ENCODE data around the gene EPB41L2.
"Not testable (repeated sequence)": the region's sequence is repeated elsewhere in the genome, so short reads cannot be mapped to it uniquely, and the experiment has no call there.

Gene EPB41L2

DNA sequence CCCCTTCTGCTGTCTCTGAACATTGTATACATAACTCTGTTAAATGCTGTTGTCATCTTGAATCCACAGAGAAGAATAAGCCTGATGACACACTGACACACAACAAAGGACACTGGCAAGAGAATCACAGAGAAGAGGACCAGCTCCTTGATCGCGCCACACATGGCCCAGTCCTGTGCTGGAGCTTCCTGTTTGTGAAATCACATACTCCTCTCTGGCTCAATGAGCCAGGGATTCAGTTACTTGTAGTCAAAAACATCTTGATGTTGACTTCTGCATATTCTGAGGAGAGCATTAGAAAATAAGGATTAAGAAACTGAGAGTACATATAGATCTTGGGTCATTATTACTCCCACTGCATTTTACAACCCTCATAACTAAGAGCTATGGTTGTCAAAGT, 100.1 kb downstream of the EPB41L2 start:
- H3K4me1 ChIP-seq (ENCODE audit: control insufficient read depth, insufficient read depth, low read length): peaks cover 29% of the 10 kb centered on the region
- no peak overlapping the region for H3K9ac ChIP-seq (ENCODE audit: low read depth, low read length)
- H3K27ac ChIP-seq (ENCODE audit: low read depth, low read length): no peak overlapping the region
- no peak overlapping the region for H3K4me3 ChIP-seq (ENCODE audit: low read depth, low read length)
- H3K9me3 ChIP-seq (ENCODE audit: control insufficient read depth, insufficient read depth, low read length): no peaks in the 10 kb centered on the region
- no peaks in the 10 kb centered on the region for H3K27me3 ChIP-seq (ENCODE audit: control insufficient read depth, insufficient read depth, low read length)
- no peaks in the 10 kb centered on the region for H3K36me3 ChIP-seq (ENCODE audit: control insufficient read depth, insufficient read depth, low read length)

DNA sequence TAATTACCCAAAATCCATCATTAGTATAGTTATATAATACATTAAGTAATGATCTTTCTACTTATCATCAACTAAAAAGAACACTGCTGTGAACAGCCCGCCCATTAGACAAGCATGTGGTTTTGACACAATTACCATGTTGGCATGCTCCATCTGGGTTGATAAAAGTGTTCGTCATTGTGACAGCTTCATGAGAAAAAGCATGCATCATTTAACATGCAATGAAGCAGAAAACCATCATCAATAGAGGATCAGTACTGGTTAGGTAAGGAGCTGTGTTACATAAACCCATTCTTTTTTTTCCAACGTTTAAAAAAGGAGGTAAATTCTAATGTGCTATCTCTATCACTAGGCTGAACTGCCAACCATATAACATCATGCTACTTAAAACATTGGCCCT, 101.9 kb downstream of the EPB41L2 start:
- H3K9ac ChIP-seq (ENCODE audit: low read depth, low read length): no peak overlapping the region
- H3K4me3 ChIP-seq (ENCODE audit: low read depth, low read length): no peak overlapping the region
- no peaks in the 10 kb centered on the region for H3K9me3 ChIP-seq (ENCODE audit: control insufficient read depth, insufficient read depth, low read length)
- H3K4me1 ChIP-seq (ENCODE audit: control insufficient read depth, insufficient read depth, low read length): peaks cover 15% of the 10 kb centered on the region
- H3K36me3 ChIP-seq (ENCODE audit: control insufficient read depth, insufficient read depth, low read length): no peaks in the 10 kb centered on the region
- H3K27me3 ChIP-seq (ENCODE audit: control insufficient read depth, insufficient read depth, low read length): no peaks in the 10 kb centered on the region
- no peak overlapping the region for H3K27ac ChIP-seq (ENCODE audit: low read depth, low read length)

DNA sequence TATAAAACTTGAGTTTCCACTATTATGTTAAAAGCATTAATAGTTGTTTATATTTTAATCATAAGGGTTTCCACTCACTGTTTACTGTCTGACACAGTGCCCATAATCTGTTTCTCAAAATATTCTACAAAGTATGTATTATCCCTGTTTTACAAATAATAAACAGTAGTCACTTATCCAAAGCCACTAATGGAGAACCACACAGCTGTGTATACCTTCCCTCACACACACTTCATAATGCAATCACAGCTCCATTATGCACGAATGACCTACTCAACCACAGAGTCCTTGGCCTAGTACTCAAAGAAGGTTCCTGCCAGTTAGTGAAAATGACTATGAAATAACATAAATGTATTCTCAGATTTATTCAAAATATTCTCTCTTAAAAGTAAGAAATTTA, 103.1 kb downstream of the EPB41L2 start:
- H3K4me1 ChIP-seq (ENCODE audit: control insufficient read depth, insufficient read depth, low read length): 0 out of 2 replicates have a peak, but pooled peaks cover 4% of the 10 kb centered on the region
- H3K4me3 ChIP-seq (ENCODE audit: low read depth, low read length): no peak overlapping the region
- no peaks in the 10 kb centered on the region for H3K36me3 ChIP-seq (ENCODE audit: control insufficient read depth, insufficient read depth, low read length)
- no peak overlapping the region for H3K27ac ChIP-seq (ENCODE audit: low read depth, low read length)
- H3K9ac ChIP-seq (ENCODE audit: low read depth, low read length): no peak overlapping the region
- no peaks in the 10 kb centered on the region for H3K27me3 ChIP-seq (ENCODE audit: control insufficient read depth, insufficient read depth, low read length)
- H3K9me3 ChIP-seq (ENCODE audit: control insufficient read depth, insufficient read depth, low read length): no peaks in the 10 kb centered on the region

DNA sequence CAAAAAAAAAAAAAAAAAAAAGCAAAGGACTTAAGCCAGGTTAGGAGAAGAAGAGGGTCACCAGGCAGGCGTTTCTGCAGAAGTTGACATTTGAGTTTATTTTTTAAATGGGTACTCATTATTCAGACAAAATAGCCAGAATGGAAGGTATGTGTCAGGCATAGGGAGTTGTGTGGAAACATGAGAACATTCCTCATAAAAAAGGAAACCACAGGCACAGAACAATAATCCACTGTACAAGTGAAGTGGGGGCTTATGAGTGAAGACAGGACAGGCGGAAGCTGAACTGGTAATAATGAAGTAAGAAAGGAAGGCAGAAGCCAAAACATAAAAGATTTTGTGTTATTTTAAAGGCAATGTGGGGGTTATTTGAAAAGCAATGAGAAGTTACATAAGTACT, 104.6 kb downstream of the EPB41L2 start:
- H3K9me3 ChIP-seq (ENCODE audit: control insufficient read depth, insufficient read depth, low read length): no peaks in the 10 kb centered on the region
- no peak overlapping the region for H3K27ac ChIP-seq (ENCODE audit: low read depth, low read length)
- H3K4me1 ChIP-seq (ENCODE audit: control insufficient read depth, insufficient read depth, low read length): 0 out of 2 replicates have a peak, but pooled peaks cover 4% of the 10 kb centered on the region
- no peak overlapping the region for H3K4me3 ChIP-seq (ENCODE audit: low read depth, low read length)
- no peaks in the 10 kb centered on the region for H3K27me3 ChIP-seq (ENCODE audit: control insufficient read depth, insufficient read depth, low read length)
- no peaks in the 10 kb centered on the region for H3K36me3 ChIP-seq (ENCODE audit: control insufficient read depth, insufficient read depth, low read length)
- H3K9ac ChIP-seq (ENCODE audit: low read depth, low read length): no peak overlapping the region

DNA sequence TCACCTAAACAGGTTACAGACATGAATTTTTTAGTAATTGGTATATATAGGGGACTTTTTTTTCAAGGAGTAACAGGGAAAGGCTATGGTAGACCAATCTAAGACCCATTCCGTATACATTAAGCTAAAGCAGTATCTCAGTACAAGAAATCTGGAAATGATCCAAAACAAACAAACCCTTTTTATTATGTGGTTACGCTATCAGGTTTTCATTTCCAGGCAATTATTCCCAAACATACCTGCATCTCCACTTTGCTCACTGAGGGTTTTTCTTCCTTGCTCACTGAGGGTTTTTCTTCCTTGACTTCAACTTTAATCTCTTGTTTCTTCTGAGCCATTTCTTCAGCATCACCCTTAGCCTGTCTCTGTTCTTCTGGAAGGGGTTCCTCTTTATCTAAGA, 107.3 kb downstream of the EPB41L2 start:
- Histone ChIP-seq H3K9ac (ENCODE audit: low read depth, low read length) (no peak overlapping the region), H3K4me3 (ENCODE audit: low read depth, low read length) (no peak overlapping the region), H3K9me3 (ENCODE audit: control insufficient read depth, insufficient read depth, low read length) (no peaks in the 10 kb centered on the region), H3K27ac (ENCODE audit: low read depth, low read length) (no peak overlapping the region), H3K4me1 (ENCODE audit: control insufficient read depth, insufficient read depth, low read length) (0 out of 2 replicates have a peak, but pooled peaks cover 4% of the 10 kb centered on the region), H3K36me3 (ENCODE audit: control insufficient read depth, insufficient read depth, low read length) (no peaks in the 10 kb centered on the region), H3K27me3 (ENCODE audit: control insufficient read depth, insufficient read depth, low read length) (no peaks in the 10 kb centered on the region)

DNA sequence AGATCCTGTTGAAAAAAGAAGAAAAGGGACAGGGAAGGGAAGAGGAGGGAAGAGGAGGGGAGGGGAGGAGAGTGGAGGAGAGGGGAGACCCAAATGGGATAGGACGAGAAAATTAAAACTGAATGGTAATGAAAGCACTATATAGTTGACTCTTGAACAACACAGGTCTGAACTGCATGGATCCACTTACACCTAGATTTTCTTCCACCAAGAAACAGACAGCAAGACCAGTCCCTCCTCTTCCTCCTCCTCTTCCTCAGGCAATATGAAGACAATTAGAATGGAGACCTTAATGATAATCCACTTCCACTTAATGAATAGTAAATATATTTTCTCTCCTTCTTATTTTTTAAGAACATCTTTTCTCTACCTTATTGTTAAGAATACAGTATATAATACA, 113.5 kb downstream of the EPB41L2 start:
- Histone ChIP-seq H3K9me3 (ENCODE audit: control insufficient read depth, insufficient read depth, low read length) (no peaks in the 10 kb centered on the region), H3K4me1 (ENCODE audit: control insufficient read depth, insufficient read depth, low read length) (peaks cover 18% of the 10 kb centered on the region), H3K4me3 (ENCODE audit: low read depth, low read length) (no peak overlapping the region), H3K36me3 (ENCODE audit: control insufficient read depth, insufficient read depth, low read length) (no peaks in the 10 kb centered on the region), H3K27ac (ENCODE audit: low read depth, low read length) (no peak overlapping the region), H3K27me3 (ENCODE audit: control insufficient read depth, insufficient read depth, low read length) (no peaks in the 10 kb centered on the region), H3K9ac (ENCODE audit: low read depth, low read length) (no peak overlapping the region)

DNA sequence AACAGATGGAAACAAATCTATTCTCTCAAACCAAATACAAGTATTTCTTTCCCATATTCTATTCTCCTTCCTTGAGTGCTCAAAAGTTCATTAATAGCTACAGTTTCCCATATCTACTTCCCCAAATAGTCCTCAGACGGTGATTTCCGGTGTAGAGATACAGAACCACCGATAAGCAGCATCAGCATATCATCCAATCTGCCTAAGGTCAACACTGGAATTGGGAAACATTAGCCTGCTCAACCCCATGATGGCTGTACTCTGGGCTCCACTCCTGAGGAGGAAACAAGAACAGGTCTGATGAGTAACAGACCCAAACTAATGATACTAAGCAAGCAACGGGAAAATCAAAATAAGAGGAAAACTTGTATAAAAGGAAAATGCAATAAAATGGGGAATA, 115.6 kb downstream of the EPB41L2 start:
- Histone ChIP-seq H3K9ac (ENCODE audit: low read depth, low read length) (no peak overlapping the region), H3K4me3 (ENCODE audit: low read depth, low read length) (no peak overlapping the region), H3K36me3 (ENCODE audit: control insufficient read depth, insufficient read depth, low read length) (no peaks in the 10 kb centered on the region), H3K9me3 (ENCODE audit: control insufficient read depth, insufficient read depth, low read length) (no peaks in the 10 kb centered on the region), H3K4me1 (ENCODE audit: control insufficient read depth, insufficient read depth, low read length) (peaks cover 26% of the 10 kb centered on the region), H3K27me3 (ENCODE audit: control insufficient read depth, insufficient read depth, low read length) (no peaks in the 10 kb centered on the region), H3K27ac (ENCODE audit: low read depth, low read length) (no peak overlapping the region)

DNA sequence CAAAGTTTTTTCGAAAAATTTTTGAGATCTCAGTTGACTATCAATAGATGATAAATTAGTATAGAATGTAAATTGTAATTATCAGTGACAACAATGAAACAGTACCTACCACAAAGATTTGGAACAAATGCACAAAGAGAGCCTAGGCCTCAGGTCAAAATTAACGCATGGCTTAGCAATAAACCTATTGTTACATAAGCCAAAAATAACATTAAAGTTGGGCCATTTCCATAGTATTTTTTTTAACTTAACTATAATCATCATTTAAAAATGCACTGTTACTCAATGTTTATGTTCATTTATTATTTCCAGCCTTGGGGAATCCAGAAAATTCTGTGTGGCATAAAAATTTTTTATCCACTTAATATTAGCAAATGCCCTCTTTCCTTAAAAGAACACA, 117.0 kb downstream of the EPB41L2 start:
- Histone ChIP-seq H3K27ac (ENCODE audit: low read depth, low read length) (no peak overlapping the region), H3K9ac (ENCODE audit: low read depth, low read length) (no peak overlapping the region), H3K9me3 (ENCODE audit: control insufficient read depth, insufficient read depth, low read length) (no peaks in the 10 kb centered on the region), H3K36me3 (ENCODE audit: control insufficient read depth, insufficient read depth, low read length) (no peaks in the 10 kb centered on the region), H3K27me3 (ENCODE audit: control insufficient read depth, insufficient read depth, low read length) (no peaks in the 10 kb centered on the region), H3K4me3 (ENCODE audit: low read depth, low read length) (no peak overlapping the region), H3K4me1 (ENCODE audit: control insufficient read depth, insufficient read depth, low read length) (peaks cover 26% of the 10 kb centered on the region)

DNA sequence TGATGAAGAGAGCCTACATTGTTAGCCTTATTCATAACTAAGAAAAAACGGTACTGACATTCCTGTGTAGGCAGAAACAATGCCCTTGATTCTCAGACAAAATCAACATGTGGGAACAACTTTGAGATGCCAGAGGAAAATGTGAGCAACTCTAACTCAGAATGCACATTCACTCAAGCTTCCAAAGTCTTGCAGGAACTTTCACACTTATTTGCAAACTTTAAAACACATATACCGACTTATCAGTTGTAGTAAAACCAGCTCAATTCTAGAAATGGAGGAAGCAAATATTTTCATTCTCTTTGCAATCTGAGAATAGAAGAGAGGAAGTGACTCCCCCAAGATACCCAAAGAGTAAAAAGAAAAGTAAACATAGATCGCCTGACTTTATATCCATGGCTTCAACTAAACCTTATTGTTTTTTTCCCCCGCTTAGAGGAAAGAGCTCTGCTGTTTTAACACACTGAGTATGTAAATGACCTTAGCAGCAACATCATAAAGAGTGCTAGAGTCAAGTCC, 117.6 kb downstream of the EPB41L2 start:
- no peak overlapping the region; the same call in 1 of the 2 replicates for H3K4me3 ChIP-seq (ENCODE audit: low read depth, low read length)
- no peaks in the 10 kb centered on the region for H3K27me3 ChIP-seq (ENCODE audit: control insufficient read depth, insufficient read depth, low read length)
- H3K9ac ChIP-seq (ENCODE audit: low read depth, low read length): no peak overlapping the region
- peaks cover 26% of the 10 kb centered on the region for H3K4me1 ChIP-seq (ENCODE audit: control insufficient read depth, insufficient read depth, low read length)
- no peaks in the 10 kb centered on the region for H3K36me3 ChIP-seq (ENCODE audit: control insufficient read depth, insufficient read depth, low read length)
- no peaks in the 10 kb centered on the region for H3K9me3 ChIP-seq (ENCODE audit: control insufficient read depth, insufficient read depth, low read length)
- peak overlapping the region; percentile 58 for H3K27ac ChIP-seq (ENCODE audit: low read depth, low read length)

DNA sequence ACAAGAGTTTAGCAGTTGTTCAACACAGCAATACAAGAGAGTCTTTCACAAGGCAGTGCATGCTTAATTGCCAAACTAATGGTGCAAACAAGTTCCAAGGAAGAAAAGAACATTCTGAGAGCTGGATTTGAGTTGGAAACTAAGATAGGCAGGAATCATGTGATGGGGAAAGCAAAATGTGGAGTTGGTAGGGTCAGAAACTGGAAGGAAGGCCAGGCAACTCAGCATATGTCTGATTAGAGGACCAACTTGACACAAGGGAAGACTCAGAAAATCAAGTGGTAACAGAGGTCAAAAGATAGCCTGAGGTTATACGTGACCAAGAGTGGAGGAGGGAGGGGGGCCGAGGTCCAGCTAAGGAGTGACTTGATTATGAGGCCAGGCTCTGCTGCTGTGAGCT, 118.6 kb downstream of the EPB41L2 start:
- H3K4me3 ChIP-seq (ENCODE audit: low read depth, low read length): no peak overlapping the region
- H3K4me1 ChIP-seq (ENCODE audit: control insufficient read depth, insufficient read depth, low read length): peaks cover 26% of the 10 kb centered on the region
- H3K27me3 ChIP-seq (ENCODE audit: control insufficient read depth, insufficient read depth, low read length): no peaks in the 10 kb centered on the region
- no peaks in the 10 kb centered on the region for H3K9me3 ChIP-seq (ENCODE audit: control insufficient read depth, insufficient read depth, low read length)
- peak overlapping the region; percentile 5 for H3K27ac ChIP-seq (ENCODE audit: low read depth, low read length)
- no peaks in the 10 kb centered on the region for H3K36me3 ChIP-seq (ENCODE audit: control insufficient read depth, insufficient read depth, low read length)
- H3K9ac ChIP-seq (ENCODE audit: low read depth, low read length): no peak overlapping the region

DNA sequence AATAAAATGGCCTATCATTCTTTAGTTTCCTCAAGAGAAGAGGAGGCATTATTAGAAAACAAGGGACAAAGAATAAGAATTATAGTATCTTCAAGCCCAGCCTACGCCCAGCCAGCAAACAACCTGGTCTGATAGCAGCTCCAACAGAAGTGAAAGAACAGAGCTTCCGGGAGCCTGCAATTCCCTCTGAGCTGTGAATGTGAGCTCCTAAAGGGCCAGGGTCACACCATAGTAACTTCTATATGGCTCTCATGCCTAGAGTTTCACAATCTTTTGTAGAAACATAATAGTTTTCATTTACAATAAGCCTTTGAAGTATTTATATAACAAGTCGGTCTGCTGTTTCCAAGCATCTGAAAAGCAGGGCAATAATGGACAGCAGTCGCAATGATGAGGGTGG, 119.3 kb downstream of the EPB41L2 start:
- no peaks in the 10 kb centered on the region for H3K9me3 ChIP-seq (ENCODE audit: control insufficient read depth, insufficient read depth, low read length)
- no peak overlapping the region for H3K4me3 ChIP-seq (ENCODE audit: low read depth, low read length)
- H3K4me1 ChIP-seq (ENCODE audit: control insufficient read depth, insufficient read depth, low read length): peaks cover 26% of the 10 kb centered on the region
- H3K9ac ChIP-seq (ENCODE audit: low read depth, low read length): no peak overlapping the region
- H3K27me3 ChIP-seq (ENCODE audit: control insufficient read depth, insufficient read depth, low read length): no peaks in the 10 kb centered on the region
- no peaks in the 10 kb centered on the region for H3K36me3 ChIP-seq (ENCODE audit: control insufficient read depth, insufficient read depth, low read length)
- no peak overlapping the region for H3K27ac ChIP-seq (ENCODE audit: low read depth, low read length)

DNA sequence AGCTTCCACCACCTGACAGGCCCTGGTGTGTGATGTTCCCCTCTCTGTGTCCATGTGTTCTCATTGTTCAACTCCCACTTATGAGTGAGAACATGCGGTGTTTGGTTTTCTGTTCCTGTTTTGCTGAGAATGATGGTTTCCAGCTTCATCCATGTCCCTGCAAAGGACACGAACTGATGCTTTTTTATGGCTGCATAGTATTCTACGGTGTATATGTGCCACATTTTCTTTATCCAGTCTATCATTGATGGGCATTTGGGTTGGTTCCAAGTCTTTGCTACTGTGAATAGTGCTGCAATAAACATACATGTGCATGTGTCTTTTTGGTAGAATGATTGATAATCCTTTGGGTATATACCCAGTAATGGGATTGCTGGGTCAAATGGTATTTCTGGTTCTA, 120.3 kb downstream of the EPB41L2 start:
- peaks cover 26% of the 10 kb centered on the region for H3K4me1 ChIP-seq (ENCODE audit: control insufficient read depth, insufficient read depth, low read length)
- not testable (repeated sequence) for H3K9ac ChIP-seq (ENCODE audit: low read depth, low read length); H3K27me3 ChIP-seq (ENCODE audit: control insufficient read depth, insufficient read depth, low read length); H3K9me3 ChIP-seq (ENCODE audit: control insufficient read depth, insufficient read depth, low read length); H3K27ac ChIP-seq (ENCODE audit: low read depth, low read length); H3K36me3 ChIP-seq (ENCODE audit: control insufficient read depth, insufficient read depth, low read length); H3K4me3 ChIP-seq (ENCODE audit: low read depth, low read length)

All from HUES48 (cell line).